IPS-11a (cell line): ENCODE measurements around the gene TEDC2.

Experiments
- H3K4me3 ChIP-seq: one replicate; pipeline ENCODE4 v1.5.1; 2013; ENCODE audit warnings: low read depth, low read length, control low read depth

Gene TEDC2

DNA sequence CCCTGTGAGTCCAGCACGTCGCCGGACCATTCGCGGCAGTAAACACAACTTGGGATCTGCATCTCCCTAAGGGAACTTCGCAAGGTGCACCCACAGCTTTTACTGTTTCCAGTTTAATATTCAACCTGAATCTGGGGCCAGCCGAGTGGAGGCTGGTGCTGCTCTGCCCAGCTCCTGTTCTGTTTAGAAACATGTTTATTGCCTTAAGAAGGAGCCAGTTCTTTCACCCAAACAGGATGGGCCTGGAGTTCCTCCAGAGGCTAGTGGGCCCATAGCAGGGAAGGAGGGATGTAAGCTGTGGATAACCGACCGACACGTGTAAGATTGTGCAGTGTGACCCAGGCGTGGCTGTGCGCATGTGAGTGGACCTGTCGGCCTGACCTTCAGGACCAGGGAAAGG lies 32.4 kb downstream of the TEDC2 start:
- no peak overlapping the region for H3K4me3 ChIP-seq

DNA sequence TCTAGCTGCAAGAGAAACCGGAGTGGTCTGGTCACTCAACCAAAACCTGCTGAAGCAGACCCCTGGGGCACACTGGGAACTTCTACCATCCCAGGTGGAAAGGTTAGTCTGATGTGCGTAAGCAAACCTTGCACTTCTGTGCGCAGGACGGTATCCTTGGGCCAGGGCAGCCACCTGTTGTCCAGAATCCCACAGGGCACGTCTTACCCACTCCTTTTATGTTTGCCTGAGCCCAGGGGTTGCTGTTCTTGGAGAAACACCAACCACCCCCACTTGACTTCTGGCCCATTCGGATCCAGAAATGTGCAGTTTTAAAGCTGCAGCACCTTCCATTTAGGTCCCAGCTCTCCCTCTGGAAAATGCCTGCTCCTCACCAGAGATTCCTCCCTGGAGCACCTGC lies 33.7 kb downstream of the TEDC2 start:
- no peak overlapping the region for H3K4me3 ChIP-seq

DNA sequence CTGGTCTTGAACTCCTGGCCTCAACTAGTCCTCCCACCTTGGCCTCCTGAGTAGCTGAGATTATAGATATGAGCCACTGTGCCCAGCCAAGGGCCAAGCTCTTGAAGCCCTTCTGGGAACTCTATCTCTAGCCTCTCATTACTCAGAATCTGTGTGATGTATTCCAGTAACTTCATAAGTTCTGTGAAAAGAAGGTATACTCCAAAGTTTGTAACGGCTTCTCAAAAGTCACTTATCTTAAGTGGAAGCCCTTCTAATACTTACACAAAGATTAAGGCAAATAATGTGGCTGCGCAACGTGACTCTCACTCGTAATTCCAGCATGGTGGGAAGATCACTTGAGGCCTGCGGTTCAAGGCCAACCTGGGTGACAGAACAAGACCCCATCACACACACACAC lies 34.7 kb downstream of the TEDC2 start:
- H3K4me3 ChIP-seq: no peak overlapping the region

DNA sequence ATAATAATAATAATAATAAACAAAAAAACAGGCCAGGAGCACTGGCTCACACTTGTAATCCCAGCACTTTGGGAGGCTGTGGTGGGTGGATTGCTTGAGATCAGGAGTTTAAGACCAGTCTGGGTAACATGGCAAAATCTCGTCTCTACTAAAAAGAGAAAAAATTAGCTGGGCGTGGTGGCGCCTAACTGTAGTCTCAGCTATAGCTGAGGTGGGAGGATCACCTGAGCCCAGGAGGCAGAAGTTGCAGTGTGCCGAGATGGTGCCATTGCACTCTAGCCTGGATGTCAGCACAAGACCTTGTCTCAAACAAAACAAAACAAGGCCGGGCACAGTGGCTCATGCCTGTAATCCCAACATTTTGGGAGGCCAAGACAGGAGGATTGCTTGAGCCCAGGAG lies 35.1 kb downstream of the TEDC2 start:
- H3K4me3 ChIP-seq: no peak overlapping the region

DNA sequence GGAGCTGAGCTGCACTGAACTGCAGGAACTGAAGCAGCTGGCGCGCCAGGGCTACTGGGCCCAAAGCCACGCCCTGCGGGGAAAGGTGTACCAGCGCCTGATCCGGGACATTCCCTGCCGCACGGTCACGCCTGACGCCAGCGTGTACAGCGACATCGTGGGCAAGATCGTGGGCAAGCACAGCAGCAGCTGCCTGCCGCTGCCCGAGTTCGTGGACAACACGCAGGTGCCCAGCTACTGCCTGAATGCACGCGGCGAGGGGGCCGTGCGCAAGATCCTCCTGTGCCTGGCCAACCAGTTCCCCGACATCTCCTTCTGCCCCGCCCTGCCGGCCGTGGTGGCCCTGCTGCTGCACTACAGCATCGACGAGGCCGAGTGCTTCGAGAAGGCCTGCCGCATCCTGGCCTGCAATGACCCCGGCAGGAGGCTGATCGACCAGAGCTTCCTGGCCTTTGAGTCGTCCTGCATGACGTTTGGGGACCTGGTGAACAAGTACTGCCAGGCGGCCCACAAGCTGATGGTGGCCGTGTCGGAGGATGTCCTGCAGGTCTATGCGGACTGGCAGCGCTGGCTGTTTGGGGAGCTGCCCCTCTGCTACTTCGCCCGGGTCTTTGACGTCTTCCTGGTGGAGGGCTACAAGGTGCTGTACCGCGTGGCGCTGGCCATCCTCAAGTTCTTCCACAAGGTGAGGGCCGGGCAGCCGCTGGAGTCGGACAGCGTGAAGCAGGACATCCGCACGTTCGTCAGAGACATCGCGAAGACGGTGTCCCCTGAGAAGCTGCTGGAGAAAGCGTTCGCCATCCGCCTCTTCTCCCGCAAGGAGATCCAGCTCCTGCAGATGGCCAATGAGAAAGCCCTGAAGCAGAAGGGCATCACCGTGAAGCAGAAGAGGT lies 36.6 kb downstream of the TEDC2 start:
- no peak overlapping the region for H3K4me3 ChIP-seq

DNA sequence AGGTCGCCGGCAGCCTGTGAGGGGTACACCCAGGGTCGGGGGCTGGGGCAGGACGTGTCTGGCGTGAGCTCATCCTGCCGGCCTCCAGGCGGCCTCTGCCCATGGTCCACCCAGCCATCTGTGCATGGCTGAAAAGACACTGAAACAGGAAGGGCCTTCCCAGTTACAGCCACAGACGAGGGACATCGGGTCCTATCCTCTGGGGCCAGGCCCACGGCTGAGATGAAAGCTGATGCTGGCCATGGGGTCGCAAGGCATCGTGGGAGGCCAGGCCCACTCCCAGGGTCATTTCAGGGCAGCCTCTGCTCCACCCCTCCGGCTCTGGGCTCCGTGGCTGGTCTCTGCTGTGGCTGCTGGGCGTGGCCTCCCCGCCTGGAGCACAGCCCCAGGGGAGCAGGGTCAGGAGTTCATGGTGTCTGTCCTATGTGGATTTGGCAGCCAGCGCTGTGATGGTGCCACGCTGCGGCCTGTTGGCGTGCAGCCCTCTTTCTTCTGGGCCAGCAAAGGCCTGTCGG lies 37.3 kb downstream of the TEDC2 start:
- H3K4me3 ChIP-seq: no peak overlapping the region

DNA sequence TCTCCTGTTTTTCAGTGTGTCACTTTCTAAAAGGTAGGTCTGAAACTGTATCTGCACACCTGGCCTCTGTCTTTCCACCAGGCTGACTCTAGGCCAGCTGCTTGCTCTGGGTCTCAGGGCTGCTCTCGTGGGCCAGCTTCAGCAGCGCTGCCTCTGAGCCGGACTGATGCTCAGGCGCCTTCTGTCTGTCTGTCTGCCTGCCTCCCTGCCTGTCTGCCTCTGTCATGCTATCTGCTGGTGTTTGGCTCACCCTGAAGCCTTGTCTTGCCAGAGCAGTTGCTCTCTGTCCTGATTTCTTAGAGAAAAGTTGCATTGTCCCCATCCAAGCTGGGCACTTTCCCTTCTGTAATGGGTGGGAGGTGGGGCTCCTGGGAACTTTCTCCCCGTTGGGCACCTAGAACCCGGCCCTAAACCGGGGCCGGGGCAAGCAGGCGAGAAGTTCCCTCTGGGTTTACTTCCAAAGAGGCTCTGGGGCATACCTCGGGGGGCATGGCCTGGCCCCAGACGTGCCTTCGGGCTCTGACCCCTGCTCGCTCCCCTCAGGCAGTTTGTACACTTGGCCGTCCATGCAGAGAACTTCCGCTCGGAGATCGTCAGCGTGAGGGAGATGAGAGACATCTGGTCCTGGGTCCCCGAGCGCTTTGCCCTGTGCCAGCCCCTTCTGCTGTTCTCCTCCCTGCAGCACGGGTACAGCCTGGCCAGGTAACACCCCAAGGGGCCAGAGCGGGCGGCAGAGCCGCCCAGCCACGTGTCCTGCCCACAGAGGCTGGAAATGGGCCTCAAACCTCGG lies 38.0 kb downstream of the TEDC2 start:
- no peak overlapping the region for H3K4me3 ChIP-seq

DNA sequence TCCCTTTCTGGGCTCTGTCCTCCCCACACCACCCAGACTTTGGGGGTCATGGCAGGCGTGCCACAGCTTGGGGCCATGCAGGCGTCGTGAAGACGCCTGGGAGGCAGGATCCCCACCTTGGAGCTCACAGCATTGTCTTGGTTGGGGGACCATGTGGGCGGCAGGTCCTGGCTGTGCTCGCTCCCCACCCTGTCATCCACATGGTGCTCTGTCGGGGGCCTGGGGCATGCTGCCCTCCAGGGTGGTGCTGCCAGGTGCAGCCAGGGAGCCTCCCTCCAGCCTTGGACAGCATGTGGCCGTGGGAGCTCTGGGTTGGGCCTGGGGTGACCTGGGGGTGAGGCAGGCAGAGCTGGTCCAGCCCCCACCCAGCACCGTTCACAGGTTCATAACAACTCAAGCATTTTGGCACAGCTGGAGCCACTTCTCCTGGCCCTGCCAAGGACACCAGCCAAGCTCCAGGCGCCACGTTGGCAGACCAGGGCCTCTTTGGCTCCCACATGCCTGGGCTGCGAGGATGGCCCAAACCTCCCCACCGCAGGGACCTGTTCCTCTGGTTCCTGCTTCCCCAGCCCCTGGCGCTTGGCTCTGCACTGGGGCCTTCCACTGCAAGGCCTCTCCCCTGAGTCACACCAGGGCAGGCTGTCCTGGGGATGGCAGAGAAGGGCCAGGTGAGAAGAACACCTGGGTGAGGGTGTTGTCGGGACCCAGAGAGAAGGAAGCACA lies 38.8 kb downstream of the TEDC2 start:
- no peak overlapping the region for H3K4me3 ChIP-seq

DNA sequence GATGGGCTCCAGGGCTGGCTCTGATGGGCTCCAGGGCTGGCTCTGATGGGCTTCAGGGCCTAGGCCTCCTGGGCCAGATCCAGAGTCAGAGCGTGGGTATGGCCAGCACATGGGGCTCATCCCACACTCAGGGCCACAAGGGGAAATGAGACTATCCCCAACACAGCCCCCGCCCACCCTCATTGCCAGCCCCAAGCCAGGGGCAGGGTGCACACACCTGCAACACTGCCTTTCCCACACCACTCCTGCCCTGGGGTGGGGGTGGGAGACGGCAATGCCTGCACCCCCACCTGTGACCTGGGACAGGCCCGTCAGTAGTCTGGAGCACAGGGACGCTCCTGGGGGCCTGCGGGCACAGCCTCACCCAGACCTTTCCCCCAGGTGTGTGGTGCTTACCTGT lies 39.5 kb downstream of the TEDC2 start:
- no peak overlapping the region for H3K4me3 ChIP-seq

DNA sequence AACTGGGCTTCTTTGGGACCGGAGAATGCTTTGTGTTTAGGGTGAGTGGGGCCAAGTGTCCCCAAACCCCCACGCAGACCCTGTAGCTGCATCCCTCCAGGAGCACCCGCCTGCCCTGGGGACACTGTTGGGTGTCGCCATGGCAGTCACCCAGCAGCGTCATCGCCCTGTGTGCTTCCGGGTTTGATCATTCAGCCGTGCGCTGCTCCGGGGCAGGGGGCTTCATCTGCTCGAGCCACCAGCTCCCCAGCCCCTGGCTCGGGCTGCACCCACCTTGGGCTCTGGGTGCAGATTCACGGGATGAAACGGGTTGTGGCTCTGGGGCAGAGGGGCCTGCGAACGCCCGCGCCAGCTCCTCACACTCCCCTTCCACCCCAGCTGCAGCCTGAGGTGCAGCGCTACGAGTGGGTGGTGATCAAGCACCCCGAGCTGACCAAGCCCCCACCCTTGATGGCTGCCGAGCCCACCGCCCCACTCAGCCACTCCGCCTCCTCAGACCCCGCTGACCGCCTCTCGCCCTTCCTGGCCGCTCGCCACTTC lies 40.1 kb downstream of the TEDC2 start:
- H3K4me3 ChIP-seq: no peak overlapping the region

DNA sequence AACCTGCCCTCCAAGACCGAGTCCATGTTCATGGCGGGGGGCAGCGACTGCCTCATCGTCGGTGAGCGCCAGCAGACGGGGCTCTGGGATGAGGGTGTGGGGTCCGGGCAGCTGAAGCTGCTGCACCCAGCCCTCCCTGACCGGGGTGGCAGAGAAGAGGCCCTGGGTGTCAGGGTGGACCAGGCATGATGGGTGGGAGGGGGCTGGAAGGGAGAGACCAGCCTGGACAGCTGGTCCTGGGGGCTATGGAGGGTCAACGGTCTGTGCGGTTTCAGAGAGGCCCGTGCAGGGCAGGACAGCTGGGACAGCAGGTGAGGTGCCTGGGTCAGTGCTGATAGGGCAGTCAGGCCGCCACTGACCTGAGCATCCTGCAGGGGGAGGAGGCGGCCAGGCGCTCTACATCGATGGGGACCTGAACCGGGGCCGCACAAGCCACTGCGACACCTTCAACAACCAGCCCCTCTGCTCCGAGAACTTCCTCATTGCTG lies 40.6 kb downstream of the TEDC2 start:
- no peak overlapping the region for H3K4me3 ChIP-seq

DNA sequence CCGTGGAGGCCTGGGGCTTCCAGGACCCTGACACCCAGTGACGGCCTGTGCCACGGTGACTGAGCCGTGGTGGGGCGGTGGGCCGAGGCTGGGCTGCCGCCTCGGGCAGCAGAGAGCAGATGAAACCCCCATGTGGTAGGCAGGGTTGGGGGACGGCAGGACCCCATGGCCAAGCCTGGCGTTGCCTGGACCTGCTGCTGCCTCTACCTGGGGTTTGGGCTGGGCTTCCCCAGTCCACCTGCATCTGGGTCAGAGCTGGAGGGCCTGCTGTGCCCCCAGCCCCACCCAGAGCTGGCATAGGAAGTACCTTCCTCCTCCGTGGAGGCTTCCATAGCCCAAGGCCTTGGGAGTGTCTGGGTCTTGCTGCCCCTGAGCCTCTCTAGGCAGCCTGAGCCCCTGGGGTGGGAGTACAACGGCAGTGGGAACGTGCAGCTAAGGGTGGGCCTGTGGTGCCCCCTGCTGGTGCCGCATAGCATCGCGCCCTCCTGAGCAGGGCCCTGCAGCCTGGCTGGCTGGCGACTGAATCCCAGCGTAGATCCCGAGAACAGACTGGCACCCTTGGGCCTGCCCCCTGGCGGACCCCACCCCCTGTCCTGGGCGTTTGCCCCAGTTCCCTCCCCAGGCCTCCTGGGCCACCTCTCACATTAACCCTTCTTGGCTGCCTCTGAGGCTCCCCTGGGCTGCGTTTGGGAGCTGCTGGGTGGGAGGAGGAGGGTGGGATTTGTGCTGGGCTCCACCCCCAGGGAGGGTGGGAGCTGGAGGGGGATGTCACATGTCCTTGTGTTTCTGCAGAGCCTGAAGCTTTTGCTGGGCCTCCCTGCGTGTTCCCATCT lies 41.2 kb downstream of the TEDC2 start:
- H3K4me3 ChIP-seq: no peak overlapping the region

DNA sequence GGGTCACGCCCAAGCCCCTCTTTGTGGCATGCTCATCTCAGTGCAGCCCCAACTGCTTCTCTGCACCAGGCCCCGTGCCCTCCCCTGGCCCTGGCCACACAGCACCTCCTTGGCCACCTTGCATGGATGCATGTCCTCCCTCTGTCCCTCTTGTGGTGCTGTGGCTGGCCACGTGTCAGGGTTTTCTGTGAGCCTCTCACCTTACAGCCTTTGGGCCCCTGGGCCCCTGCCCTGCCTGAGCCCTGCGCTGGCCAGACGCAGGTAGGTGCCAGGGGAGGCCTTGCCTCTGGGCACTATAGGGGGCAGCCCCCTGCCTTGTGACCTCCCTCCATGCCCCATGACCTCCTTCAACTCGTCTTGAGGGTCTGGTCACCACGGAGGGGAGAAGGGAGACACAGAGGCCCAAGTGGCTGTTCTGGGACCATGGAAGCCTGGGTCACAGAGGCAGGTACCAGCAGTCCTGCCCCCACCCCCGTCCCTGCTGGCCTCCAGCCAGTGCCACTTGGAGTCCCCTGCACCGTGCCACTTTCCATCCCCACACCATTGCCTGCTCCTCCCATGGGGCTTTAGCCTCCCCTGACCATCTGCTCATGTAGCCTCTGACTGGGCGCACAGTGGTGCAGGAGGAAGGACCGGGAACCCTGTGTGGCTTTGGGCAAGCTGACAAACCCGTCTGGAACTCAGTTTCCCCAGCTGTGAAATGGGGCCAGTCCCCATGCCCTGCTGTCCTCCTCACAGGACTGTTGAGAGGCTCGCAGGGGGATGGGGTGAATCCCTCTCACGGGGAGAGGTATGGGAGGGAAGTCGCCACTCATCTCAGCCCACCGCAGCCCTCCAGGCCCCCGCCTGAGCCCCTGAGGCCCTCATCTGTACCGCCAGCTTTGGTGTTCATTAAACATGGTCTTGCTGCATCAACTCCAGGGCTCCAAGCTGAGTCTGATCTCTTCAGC lies 42.3 kb downstream of the TEDC2 start:
- no peak overlapping the region for H3K4me3 ChIP-seq

DNA sequence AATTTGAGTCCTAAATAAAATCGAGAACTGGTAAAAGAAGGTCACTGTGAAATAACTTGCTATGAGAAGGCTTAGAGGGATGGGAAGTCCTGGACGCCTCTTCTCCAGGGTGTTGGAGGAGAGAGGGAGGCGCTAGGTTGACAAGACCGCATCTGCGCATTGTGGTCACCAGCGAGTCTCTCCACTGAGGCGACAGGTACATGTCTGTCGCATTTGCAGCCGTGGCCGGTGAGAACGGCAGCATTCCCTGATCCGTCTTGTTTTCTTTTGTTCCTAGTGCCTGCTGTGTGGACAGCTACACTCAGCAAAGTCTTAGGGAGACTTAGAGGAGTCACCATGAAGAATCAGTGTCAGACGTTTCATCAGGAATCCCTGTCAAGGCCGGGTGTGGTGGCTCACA lies 45.8 kb downstream of the TEDC2 start:
- no peak overlapping the region for H3K4me3 ChIP-seq

DNA sequence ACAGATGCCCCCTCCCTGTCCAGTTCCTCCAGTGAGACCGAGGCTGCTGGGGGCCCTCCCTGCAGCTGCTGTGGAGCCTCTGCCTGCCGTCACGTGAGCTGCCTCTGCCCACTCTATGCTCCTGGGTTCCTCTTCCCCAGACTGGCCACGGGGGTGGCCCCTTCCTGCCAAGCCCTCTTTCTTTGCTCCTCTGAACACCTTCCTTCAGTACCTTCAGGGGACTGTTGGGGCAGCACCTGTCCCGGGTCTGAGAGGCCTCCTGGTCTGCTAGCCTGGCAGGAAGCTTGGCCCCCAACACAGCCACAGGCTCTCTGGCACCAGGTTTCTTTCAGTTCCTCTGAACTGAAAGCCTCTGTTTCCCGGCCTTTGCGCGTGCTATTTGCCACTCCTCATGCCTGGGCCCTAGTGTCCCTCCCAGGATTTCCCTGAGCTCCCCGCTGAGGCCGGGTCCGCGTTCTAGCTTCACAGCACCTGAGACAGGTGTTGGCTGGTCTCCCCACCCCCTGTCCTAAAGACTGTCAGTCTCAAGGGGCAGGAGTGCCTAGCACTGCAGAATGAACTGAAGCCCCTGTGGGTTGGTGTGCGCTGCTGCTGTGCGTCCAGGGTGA lies 47.2 kb downstream of the TEDC2 start:
- H3K4me3 ChIP-seq: no peak overlapping the region

DNA sequence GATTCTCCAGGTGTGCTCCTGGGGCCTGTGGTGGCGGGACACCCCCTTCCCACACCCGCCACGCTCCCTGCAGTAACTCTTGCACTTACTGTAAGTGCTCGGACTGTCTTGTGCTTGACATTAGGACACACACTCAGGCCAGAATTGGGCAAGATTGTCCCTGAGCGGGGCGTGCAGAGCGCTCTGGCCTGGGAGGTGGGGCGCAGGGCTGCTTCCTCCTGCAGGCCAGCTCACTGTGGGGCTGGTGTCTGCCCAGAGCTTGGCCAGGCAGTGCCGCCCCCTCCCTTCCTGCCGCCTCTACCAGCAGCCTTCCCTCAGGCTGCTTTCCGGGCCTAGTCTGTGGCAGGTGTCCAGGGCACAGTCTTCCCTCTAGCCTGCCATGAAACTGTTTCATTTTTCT lies 47.8 kb downstream of the TEDC2 start:
- no peak overlapping the region for H3K4me3 ChIP-seq

DNA sequence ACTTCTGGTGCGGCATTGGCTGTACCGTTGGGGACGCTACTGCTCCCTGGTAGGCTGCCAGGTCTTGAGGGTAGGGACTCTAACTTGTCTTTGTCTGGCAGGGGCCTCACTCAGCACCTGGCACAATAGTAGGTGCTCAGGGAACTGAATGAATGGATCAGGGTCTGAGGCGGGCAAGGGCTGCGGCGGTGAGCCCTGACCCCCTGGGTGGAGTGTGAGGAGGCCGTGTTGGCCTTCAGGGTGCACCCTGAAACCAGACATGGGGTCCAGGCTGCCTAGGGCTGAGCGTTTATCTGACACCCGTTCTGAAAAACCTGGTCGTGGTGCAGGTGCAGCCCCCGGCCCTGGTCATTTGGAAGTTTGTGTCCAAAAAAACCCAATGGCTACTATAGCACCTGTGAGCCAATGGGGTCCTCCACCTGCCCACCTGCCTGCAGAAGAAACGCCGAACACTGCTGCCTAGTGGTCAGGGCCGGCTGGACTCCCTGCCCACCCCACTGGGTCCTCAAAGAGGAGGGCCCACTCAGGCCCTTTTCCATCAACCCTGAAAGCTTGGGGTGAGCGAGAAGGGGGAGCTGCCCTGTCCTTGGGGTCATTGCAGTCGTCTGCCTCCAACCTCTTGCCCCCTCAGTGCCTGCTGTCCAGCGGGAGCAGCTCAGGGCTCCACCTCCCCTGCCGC lies 49.0 kb downstream of the TEDC2 start:
- H3K4me3 ChIP-seq: no peak overlapping the region
